Keratinocyte (primary cell): Measurements from ENCODE around the gene PGBD1.

Experiments
- CTCF ChIP-seq, 3 experiments: IDR thresholded peaks in 1 of 3; conservative IDR thresholded peaks in 1 of 3; optimal IDR thresholded peaks in 1 of 3; 2 replicates in 2 of 3; 3 replicates in 1 of 3; pipeline versions ENCODE3 to v1.5.1; 2011; ENCODE audit warnings: low read length in 3 of 3, mild to moderate bottlenecking in 3 of 3, moderate library complexity in 2 of 3, control low read depth in 1 of 3, inconsistent platforms in 1 of 3; ENCODE audit not compliant: insufficient read depth in 2 of 3; ENCODE audit errors: extremely low read depth in 1 of 3
- EZH2 ChIP-seq: IDR thresholded peaks from one replicate; pipeline ENCODE4 v1.6.1; 2012; ENCODE audit warnings: inconsistent platforms, mild to moderate bottlenecking, low read length, moderate library complexity

GRCh38 chr6:28280595-28281287, 631 bp upstream of the PGBD1 start:
- TF ChIP-seq CTCF (optimal IDR thresholded peaks at IDR 0.05 in 1 of 3, IDR thresholded peaks at IDR 0.05 in 1 of 3, conservative IDR thresholded peaks at IDR 0.05 in 1 of 3; ENCODE audit: extremely low read depth in 1 of 3, insufficient read depth in 2 of 3, low read length in 3 of 3), result no peak
- TF ChIP-seq EZH2, result no peak
